Measurements from ENCODE around the gene SLC6A1. TPM values are rescaled to one million over a fixed set of nuclear protein-coding genes. Genes with fewer than 3 reads are reported as not detected.

SLC6A1 gene
- total RNA-seq, 1 experiment from 2014 or later, result not detected

DNA sequence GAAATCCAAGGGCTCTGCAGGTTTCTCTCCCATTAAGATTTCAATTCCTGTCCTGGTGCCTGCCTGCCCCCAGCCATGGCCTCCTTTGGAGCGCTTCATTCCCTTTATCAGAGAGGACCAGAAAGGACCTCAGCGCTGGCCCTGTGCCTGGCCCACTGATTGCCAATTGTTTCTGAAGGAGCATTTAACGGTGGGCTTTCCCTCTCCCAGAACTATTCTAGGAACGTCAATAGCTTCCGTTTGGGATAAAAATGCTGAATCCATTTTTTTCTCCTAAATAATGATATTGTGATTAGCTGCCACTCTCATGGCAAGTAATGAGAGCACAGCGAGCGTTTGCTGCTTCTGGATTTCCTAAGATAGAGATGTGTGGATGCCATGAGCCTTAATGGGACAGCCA, 12.2 kb upstream of the SLC6A1 start:
- H3K79me2 ChIP-seq (ENCODE audit: insufficient read depth, low read length), result no peaks in the 10 kb centered on the region
- no peak overlapping the region for H2BK12ac ChIP-seq (ENCODE audit: insufficient read length, low read depth, low read length)
- H4K91ac ChIP-seq (ENCODE audit: insufficient read length, low read depth, low read length), result no peak overlapping the region
- H2BK20ac ChIP-seq (ENCODE audit: low read depth, low read length, poor library complexity, severe bottlenecking), result no peak overlapping the region
- H3K23ac ChIP-seq (ENCODE audit: insufficient read length, low read depth, low read length), result no peak overlapping the region
- no peaks in the 10 kb centered on the region for H3K23me2 ChIP-seq (ENCODE audit: insufficient read length, low read depth, low read length, poor library complexity, severe bottlenecking)
- H3K9me3 ChIP-seq (ENCODE audit: control insufficient read depth, low read depth, low read length), result no peaks in the 10 kb centered on the region
- TF ChIP-seq, protein P1, sequence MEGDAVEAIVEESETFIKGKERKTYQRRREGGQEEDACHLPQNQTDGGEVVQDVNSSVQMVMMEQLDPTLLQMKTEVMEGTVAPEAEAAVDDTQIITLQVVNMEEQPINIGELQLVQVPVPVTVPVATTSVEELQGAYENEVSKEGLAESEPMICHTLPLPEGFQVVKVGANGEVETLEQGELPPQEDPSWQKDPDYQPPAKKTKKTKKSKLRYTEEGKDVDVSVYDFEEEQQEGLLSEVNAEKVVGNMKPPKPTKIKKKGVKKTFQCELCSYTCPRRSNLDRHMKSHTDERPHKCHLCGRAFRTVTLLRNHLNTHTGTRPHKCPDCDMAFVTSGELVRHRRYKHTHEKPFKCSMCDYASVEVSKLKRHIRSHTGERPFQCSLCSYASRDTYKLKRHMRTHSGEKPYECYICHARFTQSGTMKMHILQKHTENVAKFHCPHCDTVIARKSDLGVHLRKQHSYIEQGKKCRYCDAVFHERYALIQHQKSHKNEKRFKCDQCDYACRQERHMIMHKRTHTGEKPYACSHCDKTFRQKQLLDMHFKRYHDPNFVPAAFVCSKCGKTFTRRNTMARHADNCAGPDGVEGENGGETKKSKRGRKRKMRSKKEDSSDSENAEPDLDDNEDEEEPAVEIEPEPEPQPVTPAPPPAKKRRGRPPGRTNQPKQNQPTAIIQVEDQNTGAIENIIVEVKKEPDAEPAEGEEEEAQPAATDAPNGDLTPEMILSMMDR (conservative IDR thresholded peaks at IDR 0.05), result no peak
- H4K20me1 ChIP-seq (ENCODE audit: control insufficient read depth, insufficient read depth, insufficient read length), result no peaks in the 10 kb centered on the region
- no peak overlapping the region for H3K4me2 ChIP-seq (ENCODE audit: insufficient read depth, insufficient read length, low read length)
- no peak overlapping the region for H2BK15ac ChIP-seq (ENCODE audit: low read depth, low read length)
- Mint-ChIP-seq H3K4me1 (peaks cover 24 to 33% of the 10 kb centered on the region in 2 experiments), H3K27me3 (ENCODE audit: low read depth) (peaks cover 24% of the 10 kb centered on the region), H3K36me3 (ENCODE audit: insufficient read depth in 1 of 3, low read depth in 3 of 3) (no peaks in the 10 kb centered on the region; a peak in 1 of 7 replicates), H3K27ac (no peak overlapping the region), H3K9me3 (no peaks in the 10 kb centered on the region), H3K4me3 (no peak overlapping the region)
- no peaks in the 10 kb centered on the region for H3K27me3 ChIP-seq (ENCODE audit: insufficient read depth, low read length)
- no peaks in the 10 kb centered on the region for H3K79me1 ChIP-seq (ENCODE audit: insufficient read depth, low read depth, low read length, poor library complexity, severe bottlenecking)
- H2BK120ac ChIP-seq (ENCODE audit: low read depth, low read length, poor library complexity, severe bottlenecking), result no peak overlapping the region
- no peak overlapping the region for H3K14ac ChIP-seq (ENCODE audit: insufficient read depth, low read length)
- no peak overlapping the region for H3T11ph ChIP-seq (ENCODE audit: low read length)
- H4K8ac ChIP-seq (replicated peaks; ENCODE audit: insufficient read length, low read depth, low read length), result no peak overlapping the region
- H2AK5ac ChIP-seq (ENCODE audit: insufficient read length, low read length), result no peak overlapping the region
- H3K18ac ChIP-seq (ENCODE audit: insufficient read length, low read depth, low read length), result no peak overlapping the region
- no peak overlapping the region for H4K5ac ChIP-seq (ENCODE audit: insufficient read length, low read depth, low read length)
- H3K27ac ChIP-seq (ENCODE audit: insufficient read length, low read depth, low read length), result no peak overlapping the region
- DNase-seq, result no peak
- no peak overlapping the region for H3K9ac ChIP-seq (ENCODE audit: extremely low read depth, insufficient read length, low read length)
- H2BK5ac ChIP-seq (ENCODE audit: insufficient read length, low read length), result no peak overlapping the region
- no peak overlapping the region for H3K4ac ChIP-seq (ENCODE audit: low read depth, low read length)
- no peak overlapping the region for H2AFZ ChIP-seq (ENCODE audit: low read length)
- peaks cover 10% of the 10 kb centered on the region; the same call in 1 of the 2 replicates for H3K4me1 ChIP-seq (ENCODE audit: insufficient read depth, low read length)
- no CpG with 5 or more reads among the region's 7 CpGs for WGBS (ENCODE audit: extremely low coverage, insufficient read length, low lambda C conversion rate)
- H3K56ac ChIP-seq (ENCODE audit: insufficient read length, low read depth, low read length), result no peak overlapping the region
